ENCODE data around the gene NR2F6. TPM values are rescaled to one million over a fixed set of nuclear protein-coding genes. Genes with fewer than 3 reads are reported as not detected.
A peak's percentile ranks its signal among the peaks of the same experiment; 100 is the strongest.

NR2F6 gene
- total RNA-seq, 5 donors from 2014 or later (not counting 1 experiment from before 2014, with no cell fraction given): 0.55 to 6.4 (median 2.8) TPM

GRCh38 chr19:17243830-17244617, 1.7 kb downstream of the NR2F6 start:
- ChIA-PET POLR2A (interaction anchor here (0.6 kb wide), 2 partner anchors 18 to 119 kb away, joined by 12 to 13 read pairs; partner anchors contain the start of gene OCEL1 (in 1 of the 2)), CTCF (no interaction called here)
- ATAC-seq (replicated peaks in 1 of 4): no peak
- Mint-ChIP-seq H3K4me1 (peaks cover 0 to 16% (median 6%) of the 10 kb centered on the region in 3 donors), H3K36me3 (no peaks in the 10 kb centered on the region), H3K4me3 (peak overlapping the region; percentile 54 to 65 (median 57)), H3K9me3 (no peaks in the 10 kb centered on the region), H3K27ac (peak overlapping the region in 1 of 2 donors; percentile 31), H3K27me3 (peaks cover 5 to 7% of the 10 kb centered on the region in 2 donors)
- WGBS (ENCODE audit: insufficient coverage): 86% methylated on average over 23 of the region's 52 CpGs
- peaks cover 0 to 18% of the 10 kb centered on the region in 2 experiments for H3K27me3 ChIP-seq (replicated peaks in 1 of 2; ENCODE audit: control insufficient read depth in 2 of 2, extremely low read depth in 1 of 2, insufficient read depth in 2 of 2, low read length in 1 of 2)
- no peaks in the 10 kb centered on the region for H3K36me3 ChIP-seq (ENCODE audit: control insufficient read depth in 2 of 2, extremely low read depth in 1 of 2, insufficient read depth in 1 of 2, low read length in 1 of 2)
- no peak for DNase-seq
- H3K4me3 ChIP-seq (ENCODE audit: control insufficient read depth in 1 of 2, extremely low read depth in 1 of 2, low read length in 1 of 2): no peak overlapping the region
- H3K27ac ChIP-seq (ENCODE audit: low read length): no peak overlapping the region
- peaks cover 0 to 19% of the 10 kb centered on the region in 2 experiments for H3K4me1 ChIP-seq (ENCODE audit: control insufficient read depth in 1 of 2, extremely low read depth in 1 of 2, insufficient read depth in 2 of 2, low read length in 2 of 2)
- no peaks in the 10 kb centered on the region for H3K9me3 ChIP-seq

GRCh38 chr19:17243211-17243829, 2.4 kb downstream of the NR2F6 start:
- Histone ChIP-seq H3K4me1 (ENCODE audit: control insufficient read depth in 1 of 2, extremely low read depth in 1 of 2, insufficient read depth in 2 of 2, low read length in 2 of 2) (peaks cover 0 to 19% of the 10 kb centered on the region in 2 experiments), H3K4me3 (ENCODE audit: control insufficient read depth in 1 of 2, extremely low read depth in 1 of 2, low read length in 1 of 2) (no peak overlapping the region), H3K27ac (ENCODE audit: low read length) (no peak overlapping the region), H3K9me3 (no peaks in the 10 kb centered on the region), H3K36me3 (ENCODE audit: control insufficient read depth in 2 of 2, extremely low read depth in 1 of 2, insufficient read depth in 1 of 2, low read length in 1 of 2) (no peaks in the 10 kb centered on the region), H3K27me3 (replicated peaks in 1 of 2; ENCODE audit: control insufficient read depth in 2 of 2, extremely low read depth in 1 of 2, insufficient read depth in 2 of 2, low read length in 1 of 2) (peaks cover 0 to 18% of the 10 kb centered on the region in 2 experiments)
- Mint-ChIP-seq H3K27me3 (peaks cover 5 to 7% of the 10 kb centered on the region in 2 donors), H3K27ac (peak overlapping the region; percentile 50 to 77), H3K9me3 (no peaks in the 10 kb centered on the region), H3K4me3 (peak overlapping the region; percentile 41 to 57 (median 54)), H3K36me3 (no peaks in the 10 kb centered on the region), H3K4me1 (peaks cover 0 to 16% (median 6%) of the 10 kb centered on the region in 3 donors)
- WGBS (ENCODE audit: insufficient coverage): 97% methylated on average over 5 of the region's 8 CpGs
- ATAC-seq (replicated peaks in 1 of 4): no peak
- ChIA-PET POLR2A (interaction anchor here in 1 of 2 donors (0.6 kb wide), 1 partner anchor 17 kb away, joined by 12 read pairs; the partner anchor contains the start of gene OCEL1), CTCF (no interaction called here)
- DNase-seq: no peak

GRCh38 chr19:17242431-17243208, 3.1 kb downstream of the NR2F6 start:
- ATAC-seq (replicated peaks in 1 of 4) (no peak), DNase-seq (no peak)
- peak overlapping the region; percentile 50 to 77 for H3K27ac Mint-ChIP-seq
- CTCF ChIA-PET: no interaction called here
- H3K27ac ChIP-seq (ENCODE audit: low read length): no peak overlapping the region
- H3K27me3 ChIP-seq (replicated peaks in 1 of 2; ENCODE audit: control insufficient read depth in 2 of 2, extremely low read depth in 1 of 2, insufficient read depth in 2 of 2, low read length in 1 of 2): peaks cover 0 to 15% of the 10 kb centered on the region in 2 experiments
- 80% methylated on average over 2 of the region's 8 CpGs for WGBS (ENCODE audit: insufficient coverage)
- H3K4me1 Mint-ChIP-seq: peaks cover 0 to 17% (median 6%) of the 10 kb centered on the region in 3 donors
- H3K4me3 Mint-ChIP-seq: peak overlapping the region in 1 of 3 donors; percentile 11
- no peaks in the 10 kb centered on the region for H3K36me3 Mint-ChIP-seq
- peaks cover 0 to 19% of the 10 kb centered on the region in 2 experiments for H3K4me1 ChIP-seq (ENCODE audit: control insufficient read depth in 1 of 2, extremely low read depth in 1 of 2, insufficient read depth in 2 of 2, low read length in 2 of 2)
- peaks cover 5 to 6% of the 10 kb centered on the region in 2 donors for H3K27me3 Mint-ChIP-seq
- H3K4me3 ChIP-seq (ENCODE audit: control insufficient read depth in 1 of 2, extremely low read depth in 1 of 2, low read length in 1 of 2): no peak overlapping the region
- H3K9me3 Mint-ChIP-seq: no peaks in the 10 kb centered on the region
- H3K36me3 ChIP-seq (ENCODE audit: control insufficient read depth in 2 of 2, extremely low read depth in 1 of 2, insufficient read depth in 1 of 2, low read length in 1 of 2): no peaks in the 10 kb centered on the region
- POLR2A ChIA-PET: no interaction called here
- no peaks in the 10 kb centered on the region for H3K9me3 ChIP-seq

GRCh38 chr19:17240826-17241399, 4.8 kb downstream of the NR2F6 start:
- Histone ChIP-seq H3K27me3 (replicated peaks in 1 of 2; ENCODE audit: control insufficient read depth in 2 of 2, extremely low read depth in 1 of 2, insufficient read depth in 2 of 2, low read length in 1 of 2) (peaks cover 0 to 2% of the 10 kb centered on the region in 2 experiments), H3K4me1 (ENCODE audit: control insufficient read depth in 1 of 2, extremely low read depth in 1 of 2, insufficient read depth in 2 of 2, low read length in 2 of 2) (peaks cover 2 to 13% of the 10 kb centered on the region in 2 experiments), H3K9me3 (no peaks in the 10 kb centered on the region), H3K4me3 (ENCODE audit: control insufficient read depth in 1 of 2, extremely low read depth in 1 of 2, low read length in 1 of 2) (no peak overlapping the region), H3K27ac (ENCODE audit: low read length) (no peak overlapping the region), H3K36me3 (ENCODE audit: control insufficient read depth in 2 of 2, extremely low read depth in 1 of 2, insufficient read depth in 1 of 2, low read length in 1 of 2) (no peaks in the 10 kb centered on the region)
- no peaks in the 10 kb centered on the region for H3K27me3 Mint-ChIP-seq
- peaks cover 0 to 7% (median 6%) of the 10 kb centered on the region in 3 donors for H3K4me1 Mint-ChIP-seq
- WGBS (ENCODE audit: insufficient coverage): 100% methylated on average over 4 of the region's 6 CpGs
- ChIA-PET POLR2A (no interaction called here), CTCF (no interaction called here)
- DNase-seq: no peak
- no peaks in the 10 kb centered on the region for H3K36me3 Mint-ChIP-seq
- ATAC-seq (replicated peaks in 1 of 4): no peak
- no peak overlapping the region for H3K4me3 Mint-ChIP-seq
- H3K27ac Mint-ChIP-seq: peak overlapping the region; percentile 34 to 72
- H3K9me3 Mint-ChIP-seq: no peaks in the 10 kb centered on the region

- Histone ChIP-seq H3K36me3 (ENCODE audit: control insufficient read depth in 2 of 2, extremely low read depth in 1 of 2, insufficient read depth in 1 of 2, low read length in 1 of 2) (no peaks in the 10 kb centered on the region), H3K4me1 (ENCODE audit: control insufficient read depth in 1 of 2, extremely low read depth in 1 of 2, insufficient read depth in 2 of 2, low read length in 2 of 2) (peaks cover 2 to 15% of the 10 kb centered on the region in 2 experiments), H3K27ac (ENCODE audit: low read length) (no peak overlapping the region), H3K27me3 (replicated peaks in 1 of 2; ENCODE audit: control insufficient read depth in 2 of 2, extremely low read depth in 1 of 2, insufficient read depth in 2 of 2, low read length in 1 of 2) (peaks cover 0 to 2% of the 10 kb centered on the region in 2 experiments), H3K4me3 (ENCODE audit: control insufficient read depth in 1 of 2, extremely low read depth in 1 of 2, low read length in 1 of 2) (no peak overlapping the region), H3K9me3 (no peaks in the 10 kb centered on the region)
- WGBS (ENCODE audit: insufficient coverage): 87% methylated on average over 18 of the region's 24 CpGs
- Mint-ChIP-seq H3K36me3 (no peaks in the 10 kb centered on the region), H3K27me3 (no peaks in the 10 kb centered on the region), H3K9me3 (no peaks in the 10 kb centered on the region), H3K4me3 (no peak overlapping the region), H3K4me1 (peaks cover 0 to 7% (median 6%) of the 10 kb centered on the region in 3 donors), H3K27ac (peak overlapping the region in 1 of 2 donors; percentile 34)
- ATAC-seq (replicated peaks in 1 of 4) (no peak), DNase-seq (no peak)
- CTCF ChIA-PET: no interaction called here
- POLR2A ChIA-PET: no interaction called here
Measured at GRCh38 chr19:17240062-17240752, 5.5 kb downstream of the NR2F6 start.

Data from T-cell (primary cell).